ENCODE data around the gene NDUFS1. TPM values are rescaled to one million over a fixed set of nuclear protein-coding genes. Genes with fewer than 3 reads are reported as not detected.
"Not testable (repeated sequence)": the region's sequence is repeated elsewhere in the genome, so short reads cannot be mapped to it uniquely, and the experiment has no call there.

Gene NDUFS1
- total RNA-seq, result 100 to 1,000 TPM in 4 of 6 experiments, 10 to 100 TPM in 2; 89.2 to 135 (median 105) TPM
- long read RNA-seq, full-length matches to known transcripts, result 8 of 19 reads
- long read RNA-seq, partial matches to known transcripts, result 1 of 19 reads
- long read RNA-seq, other reads (novel, unspliced or antisense), result 10 of 19 reads

GRCh38 chr2:206159346-206160124 lies at the start of gene NDUFS1, which contains the start of gene EEF1B2:
Gene NDUFS1, minus strand, starts transcription at chr2:206159444. Its CDS starts 5,766 bp downstream, at chr2:206153678.
Gene EEF1B2, plus strand, starts transcription at chr2:206159895. Its CDS starts 85 bp downstream, at chr2:206159980.
- intact Hi-C loops (cut with DNase I), result loop anchor here in 1 of 2 donors (10.0 kb wide), 1 partner anchor 75 kb away; the partner anchor contains the start of gene INO80D
- 2% methylated on average over 36 of the region's 64 CpGs for WGBS (ENCODE audit: insufficient coverage, low coverage, low lambda C conversion rate, missing lambda C conversion rate)
- Histone ChIP-seq H3K27me3 (no peaks in the 10 kb centered on the region), H3K4me3 (peak within 1 kb of the TSS; percentile 89 to 96 (median 93)), H3K36me3 (peaks cover 0 to 28% (median 13%) of the 10 kb centered on the region in 4 donors), H3K27ac (peak within 1 kb of the TSS; percentile 88 to 95 (median 91)), H3K9me3 (no peaks in the 10 kb centered on the region), H3K4me1 (peaks cover 0 to 41% (median 11%) of the 10 kb centered on the region in 4 donors)
- peak; percentile 94 to 97 (median 94) for ATAC-seq
- TF ChIP-seq CTCF (IDR thresholded peaks at IDR 0.05) (no peak), POLR2A (IDR thresholded peaks at IDR 0.05) (peak; percentile 78)
- peak; percentile 98 to 99 (median 99) for DNase-seq

GRCh38 chr2:206208900-206209299 lies 49.7 kb upstream of the NDUFS1 start:
- DNase-seq (no peak), ATAC-seq (no peak)
- TF ChIP-seq CTCF (IDR thresholded peaks at IDR 0.05) (no peak), POLR2A (IDR thresholded peaks at IDR 0.05) (no peak)
- Histone ChIP-seq H3K4me1 (no peaks in the 10 kb centered on the region), H3K27ac (no peak overlapping the region), H3K27me3 (no peaks in the 10 kb centered on the region), H3K36me3 (no peaks in the 10 kb centered on the region), H3K9me3 (no peaks in the 10 kb centered on the region), H3K4me3 (no peak overlapping the region)
- WGBS (ENCODE audit: insufficient coverage, low coverage, low lambda C conversion rate, missing lambda C conversion rate), result 84% methylated on average over 4 of the region's 7 CpGs
- intact Hi-C loops (cut with DNase I), result no loop called here

- H3K27me3 ChIP-seq; H3K4me1 ChIP-seq; H3K27ac ChIP-seq; H3K4me3 ChIP-seq; H3K9me3 ChIP-seq; intact Hi-C loops (cut with DNase I); ATAC-seq; DNase-seq; H3K36me3 ChIP-seq: not testable (repeated sequence)
- no CpG with 5 or more reads among the region's 2 CpGs for WGBS (ENCODE audit: insufficient coverage, low coverage, low lambda C conversion rate, missing lambda C conversion rate)
These were observed 48.1 kb upstream of the NDUFS1 start for GRCh38 chr2:206207316-206207715.

GRCh38 chr2:206204710-206205109 lies 45.5 kb upstream of the NDUFS1 start:
- H3K27me3 ChIP-seq, result no peaks in the 10 kb centered on the region
- H3K4me1 ChIP-seq, result no peaks in the 10 kb centered on the region
- intact Hi-C loops (cut with DNase I), result no loop called here
- H3K27ac ChIP-seq, result no peak overlapping the region
- H3K4me3 ChIP-seq, result no peak overlapping the region
- H3K36me3 ChIP-seq, result no peaks in the 10 kb centered on the region
- DNase-seq (no peak), ATAC-seq (no peak)
- WGBS (ENCODE audit: insufficient coverage, low coverage, low lambda C conversion rate, missing lambda C conversion rate), result 58% methylated on average over 3 of the region's 3 CpGs
- no peaks in the 10 kb centered on the region for H3K9me3 ChIP-seq
- TF ChIP-seq POLR2A (IDR thresholded peaks at IDR 0.05) (no peak), CTCF (IDR thresholded peaks at IDR 0.05) (no peak)

GRCh38 chr2:206203331-206203730 lies 44.1 kb upstream of the NDUFS1 start:
- Histone ChIP-seq H3K4me3 (no peak overlapping the region), H3K27me3 (no peaks in the 10 kb centered on the region), H3K9me3 (no peaks in the 10 kb centered on the region), H3K4me1 (no peaks in the 10 kb centered on the region), H3K27ac (no peak overlapping the region), H3K36me3 (no peaks in the 10 kb centered on the region)
- intact Hi-C loops (cut with DNase I), result no loop called here
- no peak for DNase-seq
- TF ChIP-seq POLR2A (IDR thresholded peaks at IDR 0.05) (no peak), CTCF (IDR thresholded peaks at IDR 0.05) (no peak)
- ATAC-seq, result no peak
- 87% methylated on average over 10 of the region's 17 CpGs for WGBS (ENCODE audit: insufficient coverage, low coverage, low lambda C conversion rate, missing lambda C conversion rate)

Data from right lobe of liver (tissue), 6 donors.